Dermis microvascular lymphatic vessel endothelial cell (primary cell): ENCODE data around the gene EFNA1. TPM values are rescaled to one million over a fixed set of nuclear protein-coding genes. Genes with fewer than 3 reads are reported as not detected.

Source experiments
- DNase-seq, 2 donors: peaks; one replicate each; pipeline versions ENCODE4 v3.0.0 to v3.0.0-alpha.2; 2010; ENCODE audit warnings: low read depth in 2 of 2
- total RNA-seq: library from RNA; depleted of rRNA; stranded (reverse); fragments of >200 nt; gene quantifications from 2 replicates; pipeline ENCODE4 v1.2.1, GENCODE V29; 2014

The EFNA1 gene
- total RNA-seq, 1 donor from 2014 or later, result 132 TPM

GRCh38 chr1:155174324-155175280 lies 46.9 kb downstream of the EFNA1 start:
- DNase-seq, result peak in 1 of 2 donors; percentile 21

- DNase-seq, result no peak
Measured at GRCh38 chr1:155175281-155175926, 47.7 kb downstream of the EFNA1 start.

- DNase-seq, result no peak
Measured at GRCh38 chr1:155175927-155176371, 48.3 kb downstream of the EFNA1 start.

GRCh38 chr1:155176544-155177071 lies 48.9 kb downstream of the EFNA1 start:
- DNase-seq, result peak; percentile 34 to 67

- DNase-seq, result no peak
Measured at GRCh38 chr1:155177192-155177917, 49.7 kb downstream of the EFNA1 start.

- DNase-seq, result no peak
Measured at GRCh38 chr1:155177918-155178281, 50.2 kb downstream of the EFNA1 start.

- DNase-seq, result no peak
Measured at GRCh38 chr1:155178441-155179111, 50.9 kb downstream of the EFNA1 start.

GRCh38 chr1:155179112-155180031 lies 51.7 kb downstream of the EFNA1 start:
- no peak for DNase-seq

- no peak for DNase-seq
Measured at GRCh38 chr1:155181371-155182051, 53.8 kb downstream of the EFNA1 start.

- no peak for DNase-seq
Measured at GRCh38 chr1:155182052-155182550, 54.4 kb downstream of the EFNA1 start.

GRCh38 chr1:155183775-155184221 lies 56.1 kb downstream of the EFNA1 start:
- no peak for DNase-seq

GRCh38 chr1:155184351-155184811 lies 56.7 kb downstream of the EFNA1 start:
- DNase-seq, result no peak

Other genes with a start within 250 kb of the EFNA1 start
- gene PMVK, start 191.2 kb upstream of the EFNA1 start, total RNA-seq, result 8.6 and 12.0 TPM in 2 replicates
- gene PBXIP1, start 171.8 kb upstream of the EFNA1 start, total RNA-seq, result 83.6 and 101 TPM in 2 replicates
- gene PYGO2, start 166.1 kb upstream of the EFNA1 start, total RNA-seq, result 6.6 and 12.6 TPM in 2 replicates
- 217 and 297 TPM in 2 replicates for gene SHC1, start 157.1 kb upstream of the EFNA1 start, total RNA-seq
- gene CKS1B, start 153.2 kb upstream of the EFNA1 start, total RNA-seq, result 63.2 and 73.7 TPM in 2 replicates
- gene FLAD1, start 144.5 kb upstream of the EFNA1 start, total RNA-seq, result 17.1 and 21.5 TPM in 2 replicates
- 0.13 and 0.38 TPM in 2 replicates for gene LENEP, start 134.3 kb upstream of the EFNA1 start, total RNA-seq
- gene ZBTB7B, start 125.1 kb upstream of the EFNA1 start, total RNA-seq, result 6.3 and 10.6 TPM in 2 replicates
- gene DCST2, start 94.1 kb upstream of the EFNA1 start, total RNA-seq, result under 0.01 and 0.13 TPM in 2 replicates
- gene DCST1, start 94.1 kb upstream of the EFNA1 start, total RNA-seq, result not detected in 2 replicates
- gene ADAM15, start 76.6 kb upstream of the EFNA1 start, total RNA-seq, result 176 and 178 TPM in 2 replicates
- 12.2 and 17.4 TPM in 2 replicates for gene EFNA4, start 64.1 kb upstream of the EFNA1 start, total RNA-seq
- gene EFNA3, start 49.0 kb upstream of the EFNA1 start, total RNA-seq, result 1.3 and 1.6 TPM in 2 replicates
- 48.5 and 48.7 TPM in 2 replicates for gene SLC50A1, start 8.0 kb downstream of the EFNA1 start, total RNA-seq
- 24.7 and 40.4 TPM in 2 replicates for gene DPM3, start 12.7 kb downstream of the EFNA1 start, total RNA-seq
- gene KRTCAP2, start 45.4 kb downstream of the EFNA1 start, total RNA-seq, result 126 and 157 TPM in 2 replicates
- 1.8 and 1.9 TPM in 2 replicates for gene TRIM46, start 46.0 kb downstream of the EFNA1 start, total RNA-seq
- 11.0 and 19.5 TPM in 2 replicates for gene THBS3, start 80.0 kb downstream of the EFNA1 start, total RNA-seq
- 32.7 and 36.1 TPM in 2 replicates for gene MTX1, start 80.8 kb downstream of the EFNA1 start, total RNA-seq
- gene ENTREP3, start 127.6 kb downstream of the EFNA1 start, total RNA-seq, result 3.0 and 4.2 TPM in 2 replicates
- gene SCAMP3, start 134.5 kb downstream of the EFNA1 start, total RNA-seq, result 24.8 and 46.4 TPM in 2 replicates
- gene CLK2, start 145.6 kb downstream of the EFNA1 start, total RNA-seq, result 13.6 and 23.4 TPM in 2 replicates
- gene HCN3, start 149.6 kb downstream of the EFNA1 start, total RNA-seq, result 0.38 and 0.51 TPM in 2 replicates
- gene PKLR, start 173.6 kb downstream of the EFNA1 start, total RNA-seq, result under 0.01 TPM in 1 of 2 replicates, not detected in the other
- 401 and 490 TPM in 2 replicates for gene FDPS, start 181.0 kb downstream of the EFNA1 start, total RNA-seq
- gene RUSC1, start 193.0 kb downstream of the EFNA1 start, total RNA-seq, result 10.1 and 10.9 TPM in 2 replicates